ENCODE measurements around the gene GAK.

Gene GAK

DNA sequence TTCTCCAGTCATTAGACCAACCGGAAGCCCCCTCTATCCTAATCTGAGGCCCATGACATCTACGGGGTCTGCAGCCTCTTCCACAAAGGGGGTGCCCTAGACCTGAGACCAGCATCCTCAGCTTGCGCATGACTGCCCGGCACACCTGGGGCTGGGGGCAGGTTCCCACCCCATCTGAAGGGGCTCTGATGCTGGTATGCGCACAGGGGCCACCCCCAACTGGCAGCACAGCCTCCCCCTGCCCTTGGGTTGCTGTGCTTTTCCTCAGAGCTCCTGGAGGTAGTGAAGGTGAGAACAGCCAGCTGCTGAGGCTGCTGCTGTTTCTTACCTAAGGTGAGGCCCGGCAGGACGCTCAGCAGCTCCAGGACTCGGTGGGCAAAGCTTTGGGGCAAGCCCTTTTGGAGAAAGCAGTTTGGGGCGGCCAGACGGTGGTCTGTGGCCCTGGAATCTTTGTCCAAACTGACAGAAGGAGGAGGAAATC lies 87.3 kb downstream of the GAK start:
- no peak for DNase-seq

DNA sequence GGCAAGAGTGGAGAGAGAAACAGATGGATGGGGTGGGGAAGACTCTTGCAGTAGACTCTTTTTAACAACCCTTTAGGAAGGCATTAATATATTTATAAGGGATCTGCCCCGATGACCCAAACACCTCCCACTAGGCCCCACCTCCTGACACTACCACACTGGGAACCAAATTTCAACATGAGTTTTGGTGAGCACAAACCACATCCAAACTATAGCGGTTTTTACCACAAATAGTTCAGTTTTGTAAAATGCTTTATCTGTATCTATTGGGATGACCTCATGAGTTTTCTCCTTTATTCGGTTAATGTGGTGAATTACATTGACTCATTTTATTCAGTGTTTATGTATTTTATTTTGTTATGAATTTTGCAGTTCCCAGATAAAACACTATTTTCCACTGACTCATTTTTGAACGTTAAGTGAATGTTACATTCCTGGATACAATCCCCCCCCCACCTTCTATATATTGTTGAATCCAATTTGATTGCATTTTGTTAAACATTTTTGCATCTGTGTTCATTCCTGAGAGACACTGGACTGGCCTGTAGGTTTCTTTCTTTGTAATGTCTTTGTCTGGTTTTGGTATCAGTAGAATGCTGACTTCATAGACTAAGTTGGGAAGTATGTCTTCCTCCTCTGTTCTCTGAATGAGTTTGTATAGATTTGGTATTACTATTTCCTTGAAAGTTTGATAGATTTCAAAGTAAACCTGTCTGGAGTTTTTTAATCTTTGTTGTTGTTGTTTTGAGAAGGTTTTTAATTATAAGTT lies 92.3 kb downstream of the GAK start:
- no peak for DNase-seq

DNA sequence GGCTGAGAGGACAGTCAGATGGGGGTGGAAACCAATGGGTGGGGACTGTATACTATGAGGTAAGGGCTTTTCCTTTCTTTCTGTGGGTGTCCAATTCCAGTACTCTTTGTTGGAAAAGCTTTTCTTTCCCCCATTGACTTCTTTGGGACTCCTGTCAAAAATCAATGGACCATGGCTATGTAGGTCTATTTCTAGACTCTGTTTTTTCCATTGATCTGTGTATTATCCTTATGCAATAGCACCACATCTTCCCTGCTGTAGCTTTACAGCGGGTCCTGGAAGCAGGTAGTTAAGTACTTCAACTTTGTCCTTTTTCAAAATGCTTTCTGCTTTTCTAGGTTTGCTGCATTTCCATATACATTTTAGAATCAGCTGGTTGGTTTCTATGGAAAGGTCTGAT lies 94.3 kb downstream of the GAK start:
- DNase-seq: no peak

GRCh38 chr4:836750-837301 lies 95.3 kb downstream of the GAK start:
- no peak for DNase-seq

- no peak for DNase-seq
Observed at GRCh38 chr4:836003-836511, 96.1 kb downstream of the GAK start.

- DNase-seq: peak; percentile 35
Observed at GRCh38 chr4:835148-836002, 96.7 kb downstream of the GAK start.

GRCh38 chr4:834368-835147 lies 97.6 kb downstream of the GAK start:
- DNase-seq: no peak

DNA sequence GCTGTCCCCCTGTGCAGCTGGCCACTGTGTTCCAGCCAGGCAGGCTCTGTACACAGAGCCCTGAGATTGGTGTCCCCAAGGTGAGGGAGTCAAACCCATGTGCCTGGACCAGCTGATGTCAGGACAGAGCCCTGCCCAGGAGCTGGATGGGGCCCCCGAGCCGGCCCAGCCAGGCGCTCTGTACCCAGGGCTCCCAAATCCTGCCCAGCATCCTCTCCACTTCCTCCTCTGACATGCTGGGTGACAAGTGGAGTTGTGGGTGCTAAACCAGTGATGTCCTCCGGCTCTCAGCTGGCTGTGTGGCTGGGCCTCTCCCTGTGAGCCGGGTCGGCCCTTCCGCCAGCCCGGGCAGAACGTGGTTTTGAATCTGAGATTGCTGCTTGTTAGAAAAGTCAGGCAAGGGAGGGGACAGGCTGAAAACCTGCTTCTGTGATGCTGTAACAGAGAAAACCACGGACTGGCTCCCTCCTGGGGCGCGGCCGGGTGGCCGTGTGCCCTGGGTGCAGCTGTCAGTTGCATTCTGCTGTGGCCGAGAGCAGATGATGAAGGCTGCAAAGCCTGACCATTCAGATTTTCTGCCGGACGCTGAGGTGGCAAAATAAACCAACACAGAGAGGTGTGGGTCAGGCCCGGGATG lies 98.3 kb downstream of the GAK start:
- no peak for DNase-seq

- no peak for DNase-seq
Observed at GRCh38 chr4:833156-833555, 99.0 kb downstream of the GAK start.

DNA sequence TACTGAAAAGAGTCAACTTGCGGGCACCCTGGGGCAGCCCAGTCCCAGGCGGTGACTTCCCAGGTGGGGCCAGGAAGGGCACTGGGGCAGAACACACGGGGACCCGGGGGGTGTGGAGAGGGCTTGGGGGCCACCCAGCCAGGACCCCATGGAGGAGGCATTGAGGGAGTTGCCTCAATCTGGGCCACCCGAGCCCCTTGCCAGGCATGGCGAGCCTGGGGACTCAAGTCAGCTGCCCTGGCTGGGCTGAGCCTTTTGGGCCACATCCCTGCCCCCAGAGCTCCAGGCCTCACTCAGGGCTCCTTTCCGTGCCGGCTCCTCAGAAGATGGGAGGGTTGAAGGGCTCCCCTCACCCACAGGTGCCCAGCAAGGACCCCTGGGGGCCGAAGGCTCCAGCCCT lies 99.6 kb downstream of the GAK start:
- no peak for DNase-seq

- no peak for DNase-seq
Observed at GRCh38 chr4:832108-832507, 100.0 kb downstream of the GAK start.

- DNase-seq: no peak
Observed at GRCh38 chr4:831483-831805, 100.7 kb downstream of the GAK start.

GRCh38 chr4:830601-831482 lies 101.3 kb downstream of the GAK start:
- DNase-seq: no peak

GRCh38 chr4:829761-830600 lies 102.1 kb downstream of the GAK start:
- DNase-seq: no peak

DNA sequence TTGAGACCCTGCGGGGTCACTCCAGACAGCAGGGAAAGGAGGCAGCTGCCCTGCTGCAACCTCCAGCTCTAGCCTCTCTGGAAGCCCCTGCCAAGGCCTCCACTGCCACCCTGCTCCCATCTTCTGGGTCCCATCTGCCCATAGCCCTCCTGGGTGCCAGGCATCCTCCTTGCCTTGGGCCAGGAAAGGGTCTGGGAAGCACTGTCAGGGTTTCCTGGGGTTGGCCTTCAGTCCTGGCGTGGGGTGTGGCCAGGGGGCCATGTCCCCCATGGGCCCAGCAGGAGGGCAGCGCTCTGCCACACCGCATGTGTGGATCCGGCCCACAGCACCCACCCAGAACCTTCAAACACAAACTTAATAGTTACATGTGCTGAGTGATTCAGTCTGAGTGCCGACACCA lies 102.8 kb downstream of the GAK start:
- DNase-seq: no peak

- no peak for DNase-seq
Observed at GRCh38 chr4:828641-829271, 103.4 kb downstream of the GAK start.

- no peak for DNase-seq
Observed at GRCh38 chr4:827209-828081, 104.7 kb downstream of the GAK start.

GRCh38 chr4:826508-827208 lies 105.5 kb downstream of the GAK start:
- DNase-seq: no peak
